HG03457 (cell line): Measurements from ENCODE around the gene SLC8A2.
"Not testable (repeated sequence)": the region's sequence is repeated elsewhere in the genome, so short reads cannot be mapped to it uniquely, and the experiment has no call there.

Experiments
- ATAC-seq: cut with Tn5 transposase; IDR thresholded peaks from one replicate; pipeline ENCODE4 v1.9.1; 2021; ENCODE audit warnings: moderate number of reproducible peaks; ENCODE audit not compliant: unreplicated experiment

The SLC8A2 gene

GRCh38 chr19:47414469-47414868 is 57.2 kb downstream of the SLC8A2 start:
- ATAC-seq: no peak

- ATAC-seq: no peak
These were observed 57.8 kb downstream of the SLC8A2 start for GRCh38 chr19:47413941-47414340.

- not testable (repeated sequence) for ATAC-seq
These were observed 60.0 kb downstream of the SLC8A2 start for GRCh38 chr19:47411696-47412095.

GRCh38 chr19:47411101-47411500 is 60.6 kb downstream of the SLC8A2 start:
- ATAC-seq: no peak

GRCh38 chr19:47408156-47408938 is 63.3 kb downstream of the SLC8A2 start:
- ATAC-seq: no peak

GRCh38 chr19:47407417-47407774 is 64.3 kb downstream of the SLC8A2 start:
- ATAC-seq: no peak

- no peak for ATAC-seq
These were observed 64.8 kb downstream of the SLC8A2 start for GRCh38 chr19:47406711-47407416.

GRCh38 chr19:47405854-47406417 is 65.8 kb downstream of the SLC8A2 start:
- no peak for ATAC-seq

GRCh38 chr19:47405197-47405550 is 66.5 kb downstream of the SLC8A2 start:
- no peak for ATAC-seq

GRCh38 chr19:47404334-47405196 is 67.1 kb downstream of the SLC8A2 start:
- no peak for ATAC-seq

GRCh38 chr19:47402504-47402903 is 69.2 kb downstream of the SLC8A2 start:
- ATAC-seq: no peak

GRCh38 chr19:47398707-47399597 is 72.7 kb downstream of the SLC8A2 start:
- no peak for ATAC-seq

- no peak for ATAC-seq
These were observed 80.0 kb downstream of the SLC8A2 start for GRCh38 chr19:47391510-47392223.

GRCh38 chr19:47390533-47391488 is 80.9 kb downstream of the SLC8A2 start:
- no peak for ATAC-seq

- ATAC-seq: no peak
These were observed 82.5 kb downstream of the SLC8A2 start for GRCh38 chr19:47389150-47389556.

GRCh38 chr19:47388721-47389120 is 83.0 kb downstream of the SLC8A2 start:
- not testable (repeated sequence) for ATAC-seq

- not testable (repeated sequence) for ATAC-seq
These were observed 84.1 kb downstream of the SLC8A2 start for GRCh38 chr19:47387623-47388022.

GRCh38 chr19:47386582-47386981 is 85.1 kb downstream of the SLC8A2 start:
- ATAC-seq: not testable (repeated sequence)
